ENCODE results near the gene CDK13.
"Not testable (repeated sequence)": the region's sequence is repeated elsewhere in the genome, so short reads cannot be mapped to it uniquely, and the experiment has no call there.

DNA sequence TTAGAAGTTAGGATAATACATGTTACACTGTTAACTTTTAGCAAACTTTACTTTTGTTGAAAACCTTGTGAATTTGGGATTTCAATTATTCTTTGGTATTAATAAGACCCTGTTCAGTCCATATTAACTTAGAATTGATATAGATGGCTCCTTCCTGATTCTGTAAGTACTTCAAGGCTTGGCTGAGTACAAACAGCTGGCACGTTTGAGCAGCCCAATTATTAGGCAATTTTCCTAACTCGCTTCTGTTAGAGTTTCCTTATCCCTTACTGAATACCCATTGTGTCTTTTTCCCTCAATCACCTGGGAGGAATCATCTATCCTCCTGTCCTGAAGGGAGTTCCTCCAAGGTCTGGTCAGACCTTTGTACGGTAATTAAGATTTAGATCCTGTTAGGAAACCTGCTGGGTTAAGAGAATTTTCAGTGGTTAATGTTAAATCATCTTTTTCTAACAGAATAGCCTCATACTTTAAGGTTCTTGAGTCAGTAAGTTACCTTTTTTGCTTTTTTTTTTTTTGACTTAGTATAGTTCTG, 195.6 kb downstream of the CDK13 start:
- not testable (repeated sequence) for TF ChIP-seq POLR2A, POLR2AphosphoS5, TAF1, SPI1 (IDR thresholded peaks at IDR 0.05; ENCODE audit: low read depth, low read length)

All from GM12891 (cell line).